Measurements from ENCODE around the gene PTH1R.

The PTH1R gene

DNA sequence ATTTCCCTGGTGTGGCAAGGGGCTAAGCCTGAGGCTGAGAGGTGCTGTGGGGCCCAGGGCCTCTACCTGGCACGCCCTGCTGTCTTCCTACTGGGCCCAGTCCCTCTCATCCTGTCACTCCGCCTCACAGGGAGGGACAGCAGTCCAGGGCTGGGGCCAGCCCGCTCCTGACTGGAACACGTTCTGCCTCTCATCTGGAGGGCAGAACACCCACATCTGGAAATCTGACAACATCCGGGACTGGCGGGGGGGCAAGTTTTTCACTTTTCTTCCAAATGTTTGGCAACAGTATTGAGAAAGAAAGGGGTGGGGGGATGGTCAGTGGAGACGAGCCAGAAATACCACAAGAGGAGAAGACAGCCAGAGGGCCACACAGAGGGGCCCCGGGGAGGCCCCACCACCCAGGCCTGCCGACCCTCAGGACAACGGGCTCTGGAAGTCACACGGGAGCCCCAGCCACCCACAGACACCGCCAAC is 12.5 kb upstream of the PTH1R start:
- DNase-seq = no peak

DNA sequence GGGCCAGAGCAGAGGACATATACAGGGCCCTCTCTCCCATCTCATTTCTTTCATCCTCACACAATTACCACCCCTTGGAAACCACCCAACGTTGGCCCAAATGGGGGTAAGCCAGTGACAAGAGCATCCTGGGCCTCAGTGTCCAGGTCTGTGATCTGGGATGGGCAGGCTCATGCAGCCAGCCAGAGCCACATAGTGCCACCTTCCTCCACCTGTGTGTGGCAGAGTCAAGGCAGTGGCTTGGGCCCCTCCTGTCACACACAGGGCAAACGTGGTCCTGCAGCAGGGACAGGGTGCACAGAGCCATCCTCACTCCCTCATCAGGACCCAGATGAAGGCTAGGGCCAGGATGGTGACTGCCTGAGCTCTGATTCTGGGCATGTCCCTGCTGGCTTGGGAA is 12.0 kb upstream of the PTH1R start:
- DNase-seq = no peak

DNA sequence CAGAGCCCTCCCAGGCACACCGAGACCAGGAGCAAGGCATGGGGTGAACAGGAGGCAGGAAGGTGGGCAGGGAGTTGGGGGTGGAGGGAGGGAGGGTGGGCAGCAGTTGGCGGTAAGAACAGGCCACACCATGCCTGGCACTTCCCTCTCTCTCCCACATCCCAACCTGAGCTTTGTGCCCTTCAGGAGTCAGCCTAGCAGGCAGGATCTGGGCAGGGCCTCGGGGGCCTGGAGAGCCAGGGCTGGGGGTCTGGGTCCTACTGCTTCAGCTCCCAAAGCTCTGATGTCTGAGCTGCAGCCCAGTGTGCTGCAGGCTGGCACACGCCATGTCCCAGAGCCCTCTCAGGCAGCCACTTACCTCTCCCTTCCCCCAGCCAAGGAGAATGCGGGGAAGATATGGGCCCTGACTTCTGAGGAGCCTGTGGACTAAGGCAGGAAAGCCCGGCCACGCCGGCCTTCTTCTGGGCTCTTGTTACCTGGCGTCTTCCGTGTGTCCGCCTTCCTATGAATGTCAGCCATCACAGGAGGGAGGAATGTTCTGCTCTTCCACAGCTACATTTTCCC is 11.4 kb upstream of the PTH1R start:
- DNase-seq = no peak

DNA sequence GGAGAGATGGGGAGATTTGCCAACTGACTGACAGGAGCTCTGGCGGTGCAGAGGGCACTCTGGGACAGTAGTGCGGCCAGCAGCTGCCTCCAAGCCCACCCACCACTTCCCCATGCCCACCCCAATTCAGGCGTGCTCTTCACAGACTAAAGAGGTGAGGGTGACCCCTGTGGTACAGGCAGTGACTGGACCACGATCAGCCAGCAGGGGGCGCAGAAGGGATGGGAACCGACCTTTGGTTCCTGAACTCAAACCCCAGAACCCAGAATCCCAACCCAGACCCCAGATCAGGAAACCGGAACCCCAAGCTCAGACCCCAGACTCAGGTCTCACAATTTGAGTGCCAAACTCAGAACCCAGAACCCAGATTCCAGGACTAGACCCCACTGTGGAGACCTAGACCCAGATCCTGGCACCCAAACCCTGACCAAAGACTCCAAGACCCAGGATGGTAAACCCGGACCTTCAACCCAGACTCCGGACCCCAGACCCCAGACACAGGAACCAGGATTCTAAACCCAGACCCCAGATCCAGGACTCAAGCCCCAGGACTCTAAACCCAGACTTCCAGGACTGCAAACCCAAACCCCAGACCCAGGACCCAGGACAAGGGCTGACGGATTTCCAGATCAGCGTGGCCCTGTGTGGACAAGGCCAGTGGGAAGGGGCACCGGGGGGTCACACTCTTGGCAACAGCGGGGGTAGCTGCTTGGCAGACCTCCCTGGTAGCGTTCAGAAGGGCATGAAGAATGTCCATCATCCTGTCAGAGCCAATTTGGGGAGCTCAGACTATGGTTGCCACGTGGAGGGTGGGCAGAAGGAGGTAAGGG is 10.6 kb upstream of the PTH1R start:
- no peak for DNase-seq

DNA sequence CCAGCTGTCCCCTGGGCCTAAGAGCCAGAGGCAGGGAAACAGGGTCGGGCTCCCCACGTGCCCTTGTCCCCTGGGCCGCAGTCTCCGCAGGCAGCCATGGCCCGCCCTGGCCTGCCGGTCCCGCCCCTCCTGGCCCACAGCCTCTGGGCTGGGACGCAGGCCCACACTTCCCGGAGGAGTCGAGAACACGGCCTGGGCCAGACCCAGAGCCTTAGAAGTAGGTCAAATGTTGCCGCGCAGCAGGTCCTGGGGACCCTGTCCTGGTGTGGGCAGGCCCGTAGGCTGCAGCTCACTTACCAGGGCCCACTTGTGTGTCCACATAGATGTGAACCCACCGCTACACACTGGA is 10.0 kb upstream of the PTH1R start:
- DNase-seq = no peak

DNA sequence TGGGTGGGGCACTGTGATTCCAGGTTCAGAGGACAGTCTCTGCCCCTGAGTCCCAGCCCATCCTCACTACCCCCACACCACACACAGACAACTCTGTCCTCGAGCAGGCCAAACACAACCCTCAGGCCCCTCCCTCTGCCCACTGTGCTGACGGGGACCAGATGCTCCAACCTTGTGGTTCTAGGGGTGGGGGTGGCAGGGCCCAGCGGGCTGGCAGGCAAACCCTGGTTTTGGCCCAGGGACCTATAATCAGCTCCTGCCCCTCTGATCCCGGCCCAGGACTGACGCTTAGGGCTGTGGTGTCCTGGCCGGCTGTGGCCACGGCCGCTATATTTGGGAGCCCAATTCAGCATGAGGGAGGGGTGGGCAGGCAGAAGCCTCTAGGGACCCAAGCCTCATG is 9.2 kb upstream of the PTH1R start:
- DNase-seq = no peak

DNA sequence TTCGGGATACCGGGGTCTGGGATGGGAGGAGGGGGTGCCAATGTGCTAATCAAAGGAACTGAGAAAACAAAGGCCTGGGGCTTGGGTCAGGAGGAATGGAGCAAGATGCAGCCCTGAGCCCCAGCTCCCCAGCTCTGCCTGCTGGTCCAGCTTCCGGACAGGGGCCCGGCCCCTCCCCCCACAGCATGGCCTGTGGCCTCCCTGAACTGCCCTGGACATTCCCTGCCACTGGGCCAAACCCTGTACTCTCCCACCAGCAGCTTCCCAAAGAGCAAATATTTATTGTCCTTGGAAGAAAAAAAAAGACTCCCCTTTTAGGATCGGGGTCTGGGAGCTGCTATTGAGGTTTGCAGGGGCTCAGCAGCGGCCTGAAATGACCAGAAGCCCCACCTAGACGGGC is 8.6 kb upstream of the PTH1R start:
- DNase-seq = no peak

GRCh38 chr3:46869440-46869839 is 8.1 kb upstream of the PTH1R start:
- no peak for DNase-seq

DNA sequence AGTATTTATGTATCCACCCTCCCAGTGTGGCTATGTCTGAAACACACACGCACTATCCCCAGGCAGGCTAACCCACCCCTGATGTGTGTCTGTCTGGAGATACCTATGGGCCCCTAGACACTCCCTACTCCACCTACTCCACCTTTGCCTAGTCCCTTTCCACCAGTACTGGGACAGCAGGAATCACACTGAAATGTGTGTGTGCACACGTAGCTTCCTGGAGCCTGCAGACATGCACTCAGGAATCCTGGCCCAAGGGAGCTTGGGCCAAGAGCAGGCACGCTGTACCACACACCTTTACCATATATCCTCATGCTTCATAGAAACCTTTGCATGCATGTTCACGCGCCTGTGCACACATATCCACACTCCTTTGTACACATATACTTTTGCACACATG is 6.9 kb upstream of the PTH1R start:
- DNase-seq = no peak

GRCh38 chr3:46871222-46871621 is 6.3 kb upstream of the PTH1R start:
- no peak for DNase-seq

GRCh38 chr3:46873521-46873920 is 4.0 kb upstream of the PTH1R start:
- DNase-seq = no peak

- DNase-seq = no peak
These were observed 3.1 kb upstream of the PTH1R start for GRCh38 chr3:46874430-46874829.

DNA sequence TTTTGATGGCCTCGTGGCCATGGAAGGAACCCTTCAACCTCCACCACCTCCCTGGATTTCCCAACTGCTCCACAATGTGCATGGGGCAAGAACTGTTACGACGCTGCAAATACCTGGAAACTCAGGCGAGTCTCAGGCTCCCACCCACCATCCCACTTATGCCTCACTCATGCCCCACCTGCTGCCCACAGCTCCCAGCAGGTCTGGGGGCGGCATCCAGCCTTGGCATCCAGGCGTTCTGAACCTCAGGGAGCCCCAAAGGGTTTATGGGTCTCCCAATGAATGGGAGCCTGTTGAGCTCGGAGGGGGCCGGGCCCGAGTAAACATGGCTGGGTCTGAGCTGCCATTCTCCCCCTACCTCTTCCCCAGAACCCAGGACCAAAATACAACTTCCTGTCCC is 2.0 kb upstream of the PTH1R start:
- no peak for DNase-seq

DNA sequence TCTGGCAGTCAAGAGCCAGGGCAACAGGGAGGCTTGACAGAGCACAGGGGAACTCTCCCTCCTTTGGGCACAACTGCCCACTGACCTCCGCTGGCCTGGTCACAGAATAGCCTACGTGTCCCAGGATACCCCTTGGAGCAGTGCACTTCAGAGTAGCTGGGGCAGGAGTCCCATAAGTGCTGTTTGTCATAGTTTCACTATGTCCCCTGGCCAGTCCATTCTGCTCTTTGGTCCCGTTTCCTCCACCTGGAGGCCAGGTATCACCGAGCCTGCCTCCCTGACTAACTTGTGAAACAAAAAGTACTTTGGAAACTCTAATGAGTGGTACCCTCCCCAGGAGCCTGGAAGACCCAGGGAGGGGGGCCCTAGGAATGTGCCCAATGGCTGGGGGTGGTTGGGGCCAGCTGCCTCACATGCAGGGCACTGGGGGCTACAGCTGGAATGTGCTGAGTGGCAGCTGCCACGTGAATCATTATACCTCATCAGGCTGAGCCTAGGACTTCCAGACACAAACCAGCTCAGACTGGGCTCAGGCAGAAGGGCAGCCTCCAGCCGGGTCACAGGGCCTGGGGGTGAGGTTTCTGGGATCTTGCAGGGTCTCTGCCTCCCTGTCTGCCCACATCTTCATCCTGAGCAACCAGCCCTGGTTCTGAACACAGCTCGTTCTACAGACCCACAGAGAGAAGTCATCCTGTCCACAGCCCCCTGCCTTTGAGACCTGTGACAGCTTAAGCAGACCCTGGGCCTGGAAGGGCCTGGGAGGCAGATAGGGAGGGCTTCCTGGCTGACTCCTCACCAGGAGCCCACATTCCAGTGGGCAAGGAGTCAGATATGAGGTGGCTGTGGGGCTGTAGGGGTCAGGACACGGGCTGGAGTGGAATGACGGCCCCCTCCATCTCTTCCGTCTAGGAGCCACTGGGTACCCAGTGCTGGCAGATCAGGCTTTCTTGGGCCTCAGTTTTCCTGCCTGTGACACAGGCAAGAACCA is 914 bp upstream of the PTH1R start:
- peak; percentile 69 for DNase-seq

DNA sequence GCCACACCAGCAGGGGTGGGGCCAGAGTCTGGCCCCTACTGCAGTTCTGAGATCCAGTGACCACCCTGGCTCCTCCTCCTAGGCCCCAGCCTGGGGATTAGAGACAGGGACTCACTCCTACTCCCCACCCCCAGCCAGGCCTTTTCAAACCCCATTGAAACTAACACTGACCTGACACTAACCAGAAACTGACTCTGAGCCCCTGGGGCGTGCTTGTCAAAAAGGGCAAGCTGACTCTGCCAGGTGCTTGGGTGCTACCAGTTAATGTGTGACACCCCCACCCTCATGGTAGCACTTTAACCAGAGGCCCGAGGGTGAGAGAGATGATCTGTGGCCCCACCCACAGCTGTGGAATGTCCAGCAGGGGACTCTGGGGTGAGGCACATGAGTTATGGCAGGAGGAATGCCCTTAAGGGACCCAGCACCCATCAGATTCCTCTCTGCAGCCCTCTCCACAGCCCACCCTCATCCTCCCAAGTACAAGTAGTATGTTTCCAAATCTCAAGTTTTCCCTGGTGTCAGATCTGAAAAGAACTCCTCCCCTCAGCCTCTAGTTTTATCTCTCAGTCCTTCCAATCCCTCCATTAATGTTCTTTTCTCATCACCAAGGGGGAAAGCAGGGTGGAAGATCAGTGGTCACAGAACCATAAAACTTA is 1.4 kb downstream of the PTH1R start:
- peak; percentile 91 for DNase-seq

DNA sequence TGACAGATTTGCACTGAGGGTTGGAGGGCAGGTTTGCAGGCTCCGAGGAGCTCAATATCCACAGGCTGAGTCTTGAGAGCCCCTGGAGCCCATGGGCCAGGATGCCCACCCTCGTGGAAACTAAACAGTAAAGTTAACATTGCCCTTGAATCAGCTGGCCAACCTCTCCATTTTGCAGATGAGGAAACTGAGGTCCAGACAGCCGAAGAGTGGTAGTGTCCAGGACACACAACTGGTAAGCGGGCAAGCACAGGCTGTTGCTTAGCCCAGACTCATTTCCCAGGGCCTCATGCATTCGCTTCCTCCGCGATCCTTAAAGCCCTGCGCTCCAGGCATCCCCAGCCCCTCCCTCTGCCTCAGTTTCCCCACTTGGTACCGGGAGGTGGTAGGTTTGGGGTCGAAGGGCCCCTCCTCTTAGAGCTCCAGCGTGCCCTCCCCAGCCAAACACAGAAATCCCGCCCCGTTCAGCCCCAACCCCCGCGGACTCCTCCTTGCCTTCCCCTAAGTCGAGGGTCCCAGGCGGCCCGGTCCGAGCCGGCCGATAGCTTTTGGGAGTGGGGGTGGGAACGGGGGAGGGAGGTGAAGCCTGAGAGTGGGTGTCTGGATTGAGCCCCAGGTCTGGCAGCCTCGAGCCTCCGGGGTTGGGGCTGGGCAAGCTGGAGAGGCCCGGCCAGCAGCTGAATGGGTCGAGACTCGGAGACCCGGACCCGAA is 3.5 kb downstream of the PTH1R start:
- no peak for DNase-seq

DNA sequence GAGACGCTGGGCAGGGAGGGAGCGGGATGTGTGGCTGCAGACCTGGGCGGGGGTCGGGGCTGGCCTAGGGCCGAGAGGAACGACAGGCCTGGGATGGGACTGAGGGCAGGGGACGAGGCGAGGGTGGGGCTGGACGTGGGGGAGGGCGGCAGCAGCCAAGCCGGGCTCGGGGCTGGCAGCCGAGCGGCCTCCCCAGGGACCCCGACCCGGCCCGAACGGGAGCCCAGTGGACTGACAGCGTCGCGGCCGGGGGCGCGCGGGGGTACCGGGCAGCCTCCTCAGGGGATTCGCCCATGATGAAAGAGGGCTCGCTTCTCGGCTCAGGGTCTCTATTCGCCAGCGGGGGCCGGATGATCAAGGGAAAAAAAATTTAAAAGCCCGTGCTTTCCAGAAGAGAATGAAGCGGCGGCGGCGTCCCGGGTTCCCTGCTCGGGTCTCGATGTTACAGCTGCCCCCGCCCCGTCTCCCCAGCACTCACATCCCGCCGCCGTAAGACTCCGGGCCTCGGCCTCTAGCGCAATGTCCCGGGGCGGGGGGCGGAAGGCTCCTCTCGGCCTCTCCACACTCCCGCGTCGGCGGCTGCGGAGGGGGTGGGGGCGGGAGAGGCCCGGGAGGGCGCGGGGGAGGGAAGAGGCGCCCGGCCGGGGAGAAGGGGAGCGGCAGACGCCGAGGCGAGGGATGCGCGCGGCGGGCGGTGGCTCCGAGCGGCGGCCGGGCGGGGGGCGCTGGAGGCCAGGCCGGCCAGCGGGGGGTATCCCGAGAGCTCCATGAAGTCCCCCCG is 4.3 kb downstream of the PTH1R start:
- no peak for DNase-seq

- no peak for DNase-seq
These were observed 5.0 kb downstream of the PTH1R start for GRCh38 chr3:46882377-46883053.

DNA sequence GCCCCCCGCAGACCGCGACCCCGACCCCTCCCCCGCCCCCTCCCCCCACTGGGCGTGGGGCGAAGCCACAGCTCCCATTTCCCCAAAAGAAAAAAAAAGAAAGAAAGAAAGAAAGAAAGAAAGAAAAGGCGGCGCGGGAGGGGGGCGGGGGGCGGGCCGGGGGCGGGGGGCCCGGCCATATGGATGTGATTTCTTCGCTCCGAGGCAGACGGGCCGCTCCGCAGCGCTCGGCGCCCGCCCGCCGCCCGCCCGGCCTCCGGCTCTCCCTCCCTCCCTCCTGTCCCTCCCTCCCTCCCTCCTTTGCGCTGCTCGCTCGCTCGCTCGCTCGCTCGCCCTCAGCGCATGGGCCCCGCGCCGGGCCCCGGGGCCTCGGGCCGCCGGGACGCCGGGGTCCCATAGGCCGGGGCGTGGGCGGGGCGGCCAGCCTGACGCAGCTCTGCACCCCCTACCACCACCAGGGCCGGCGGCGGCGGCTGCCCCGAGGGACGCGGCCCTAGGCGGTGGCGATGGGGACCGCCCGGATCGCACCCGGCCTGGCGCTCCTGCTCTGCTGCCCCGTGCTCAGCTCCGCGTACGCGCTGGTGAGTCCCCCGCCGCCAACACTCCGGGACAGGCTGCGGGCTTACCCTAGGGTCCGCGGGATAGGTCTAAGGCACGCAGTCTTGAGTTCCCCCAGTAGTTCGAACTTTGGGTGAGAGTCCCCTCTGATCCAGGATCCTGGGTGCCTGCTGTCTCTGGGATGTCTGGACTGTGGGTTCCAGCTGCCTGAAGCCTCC is 5.7 kb downstream of the PTH1R start:
- no peak for DNase-seq

DNA sequence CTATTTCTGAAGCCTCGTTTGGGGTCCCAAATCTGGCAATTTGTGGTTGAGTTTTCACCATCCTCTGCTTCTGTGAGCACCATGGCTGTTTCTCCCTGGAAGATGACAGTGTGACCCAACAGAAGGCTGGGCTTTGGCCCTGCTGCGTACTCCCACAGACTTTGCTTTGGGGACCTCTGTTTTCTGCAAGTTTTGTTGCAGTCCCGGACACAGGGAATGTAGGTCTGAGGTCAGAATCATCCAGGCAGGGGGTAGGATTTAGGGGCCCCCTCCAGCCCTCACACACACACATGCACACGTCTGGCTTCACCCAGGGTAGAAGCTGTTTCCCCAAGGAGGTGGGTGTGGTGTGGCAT is 6.3 kb downstream of the PTH1R start:
- DNase-seq = no peak
